A673 (cell line): ENCODE results near the gene SPEM1.

ENCODE experiments used
- EZH2 ChIP-seq: fragments of 200-600 bp; sonication (generic); IDR thresholded peaks from 2 replicates; pipeline ENCODE4 v1.6.1; 2017; ENCODE audit warnings: borderline replicate concordance, low read depth, mild to moderate bottlenecking, mixed read lengths, antibody characterized with exemption, low read length; ENCODE audit not compliant: poor library complexity, severe bottlenecking
- TF ChIP-seq, protein P1 (sequence below): fragments of 300-800, 200-600 bp; sonication (generic); conservative IDR thresholded peaks from 2 replicates; pipeline ENCODE4 v1.5.1; 2017; ENCODE audit warnings: low read depth, mild to moderate bottlenecking, antibody characterized with exemption, low read length, moderate library complexity, mixed read lengths

DNA sequence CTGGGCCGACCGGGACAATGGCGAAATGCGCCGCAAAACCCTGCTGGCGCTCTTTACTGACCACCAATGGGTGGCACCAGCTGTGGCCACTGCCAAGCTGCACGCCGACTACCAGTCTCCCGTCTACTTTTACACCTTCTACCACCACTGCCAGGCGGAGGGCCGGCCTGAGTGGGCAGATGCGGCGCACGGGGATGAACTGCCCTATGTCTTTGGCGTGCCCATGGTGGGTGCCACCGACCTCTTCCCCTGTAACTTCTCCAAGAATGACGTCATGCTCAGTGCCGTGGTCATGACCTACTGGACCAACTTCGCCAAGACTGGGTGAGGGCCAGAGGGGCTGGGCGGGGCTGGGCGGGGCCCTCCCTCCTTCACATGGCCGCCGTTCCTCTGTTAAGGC is 4.3 kb upstream of the SPEM1 start:
- TF ChIP-seq, protein P1, sequence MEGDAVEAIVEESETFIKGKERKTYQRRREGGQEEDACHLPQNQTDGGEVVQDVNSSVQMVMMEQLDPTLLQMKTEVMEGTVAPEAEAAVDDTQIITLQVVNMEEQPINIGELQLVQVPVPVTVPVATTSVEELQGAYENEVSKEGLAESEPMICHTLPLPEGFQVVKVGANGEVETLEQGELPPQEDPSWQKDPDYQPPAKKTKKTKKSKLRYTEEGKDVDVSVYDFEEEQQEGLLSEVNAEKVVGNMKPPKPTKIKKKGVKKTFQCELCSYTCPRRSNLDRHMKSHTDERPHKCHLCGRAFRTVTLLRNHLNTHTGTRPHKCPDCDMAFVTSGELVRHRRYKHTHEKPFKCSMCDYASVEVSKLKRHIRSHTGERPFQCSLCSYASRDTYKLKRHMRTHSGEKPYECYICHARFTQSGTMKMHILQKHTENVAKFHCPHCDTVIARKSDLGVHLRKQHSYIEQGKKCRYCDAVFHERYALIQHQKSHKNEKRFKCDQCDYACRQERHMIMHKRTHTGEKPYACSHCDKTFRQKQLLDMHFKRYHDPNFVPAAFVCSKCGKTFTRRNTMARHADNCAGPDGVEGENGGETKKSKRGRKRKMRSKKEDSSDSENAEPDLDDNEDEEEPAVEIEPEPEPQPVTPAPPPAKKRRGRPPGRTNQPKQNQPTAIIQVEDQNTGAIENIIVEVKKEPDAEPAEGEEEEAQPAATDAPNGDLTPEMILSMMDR: no peak
- TF ChIP-seq EZH2: no peak
